Stimulated activated naive CD8-positive, alpha-beta T cell treated with anti-CD3 and anti-CD28 coated beads, Interleukin-15, amount 100 ng/mL, for 72 hours (primary cell): ENCODE data around the gene CKAP2L.

Source experiments
- ATAC-seq: fragments of 150-1000 bp; cut with Tn5 transposase; 2 replicates; pipeline ENCODE4 v1.10.0; 2021; ENCODE audit warnings: mild to moderate bottlenecking, moderate library complexity
- DNase-seq, 2 donors: peaks; one replicate each; pipeline ENCODE4 v3.0.0; 2021 to 2022
- H3K27ac Mint-ChIP-seq, 2 donors: one replicate each; pipeline ENCODE4 v1.8.0; 2022; ENCODE audit warnings: mild to moderate bottlenecking in 2 of 2, mixed read lengths in 2 of 2, moderate library complexity in 2 of 2
- H3K27me3 Mint-ChIP-seq: one replicate; pipeline ENCODE4 v1.8.0; 2022; ENCODE audit warnings: mixed read lengths
- H3K4me1 Mint-ChIP-seq: one replicate; pipeline ENCODE4 v1.8.0; 2022; ENCODE audit warnings: mild to moderate bottlenecking, mixed read lengths
- H3K4me3 Mint-ChIP-seq, 2 donors: one replicate each; pipeline ENCODE4 v1.8.0; 2022; ENCODE audit warnings: mild to moderate bottlenecking in 2 of 2, mixed read lengths in 2 of 2, moderate library complexity in 1 of 2
- H3K9me3 Mint-ChIP-seq, 2 donors: one replicate each; pipeline ENCODE4 v1.8.0; 2022; ENCODE audit warnings: mixed read lengths in 2 of 2

The CKAP2L gene

GRCh38 chr2:112755444-112755843, 9.0 kb downstream of the CKAP2L start:
- no peak overlapping the region for H3K27ac Mint-ChIP-seq
- no peak for DNase-seq
- no peak overlapping the region for H3K4me3 Mint-ChIP-seq
- ATAC-seq: no peak
- no peaks in the 10 kb centered on the region for H3K27me3 Mint-ChIP-seq
- peaks cover 11% of the 10 kb centered on the region for H3K4me1 Mint-ChIP-seq
- H3K9me3 Mint-ChIP-seq: no peaks in the 10 kb centered on the region

GRCh38 chr2:112754564-112754963, 9.8 kb downstream of the CKAP2L start:
- Mint-ChIP-seq H3K9me3 (no peaks in the 10 kb centered on the region), H3K4me1 (peaks cover 19% of the 10 kb centered on the region), H3K4me3 (no peak overlapping the region), H3K27me3 (no peaks in the 10 kb centered on the region), H3K27ac (no peak overlapping the region)
- ATAC-seq (no peak), DNase-seq (no peak)

GRCh38 chr2:112752667-112753066, 11.7 kb downstream of the CKAP2L start:
- Mint-ChIP-seq H3K27ac (no peak overlapping the region), H3K4me3 (no peak overlapping the region), H3K9me3 (no peaks in the 10 kb centered on the region), H3K27me3 (no peaks in the 10 kb centered on the region), H3K4me1 (peaks cover 20% of the 10 kb centered on the region)
- DNase-seq: no peak
- no peak for ATAC-seq

GRCh38 chr2:112751451-112752197, 12.8 kb downstream of the CKAP2L start:
- no peak overlapping the region for H3K27ac Mint-ChIP-seq
- no peak overlapping the region for H3K4me3 Mint-ChIP-seq
- no peak for ATAC-seq
- DNase-seq: no peak
- peaks cover 20% of the 10 kb centered on the region for H3K4me1 Mint-ChIP-seq
- no peaks in the 10 kb centered on the region for H3K9me3 Mint-ChIP-seq
- H3K27me3 Mint-ChIP-seq: no peaks in the 10 kb centered on the region

- peaks cover 20% of the 10 kb centered on the region for H3K4me1 Mint-ChIP-seq
- peak overlapping the region in 1 of 2 donors; percentile 7 for H3K27ac Mint-ChIP-seq
- no peak for DNase-seq
- H3K27me3 Mint-ChIP-seq: no peaks in the 10 kb centered on the region
- no peak overlapping the region for H3K4me3 Mint-ChIP-seq
- ATAC-seq: no peak
- no peaks in the 10 kb centered on the region for H3K9me3 Mint-ChIP-seq
Measured at GRCh38 chr2:112750560-112750843, 13.9 kb downstream of the CKAP2L start.

GRCh38 chr2:112749755-112750559, 14.5 kb downstream of the CKAP2L start:
- Mint-ChIP-seq H3K9me3 (no peaks in the 10 kb centered on the region), H3K4me1 (peaks cover 20% of the 10 kb centered on the region), H3K4me3 (no peak overlapping the region), H3K27ac (peak overlapping the region in 1 of 2 donors; percentile 7), H3K27me3 (no peaks in the 10 kb centered on the region)
- DNase-seq: peak; percentile 70 to 76
- ATAC-seq: peak; percentile 89

GRCh38 chr2:112740527-112740926, 23.9 kb downstream of the CKAP2L start:
- H3K4me3 Mint-ChIP-seq: no peak overlapping the region
- ATAC-seq: no peak
- no peaks in the 10 kb centered on the region for H3K9me3 Mint-ChIP-seq
- H3K4me1 Mint-ChIP-seq: no peaks in the 10 kb centered on the region
- H3K27me3 Mint-ChIP-seq: no peaks in the 10 kb centered on the region
- DNase-seq: no peak
- H3K27ac Mint-ChIP-seq: no peak overlapping the region

GRCh38 chr2:112737542-112738232, 26.7 kb downstream of the CKAP2L start:
- H3K4me1 Mint-ChIP-seq: no peaks in the 10 kb centered on the region
- no peak overlapping the region for H3K27ac Mint-ChIP-seq
- DNase-seq (no peak), ATAC-seq (no peak)
- H3K27me3 Mint-ChIP-seq: no peaks in the 10 kb centered on the region
- H3K9me3 Mint-ChIP-seq: no peaks in the 10 kb centered on the region
- no peak overlapping the region for H3K4me3 Mint-ChIP-seq

GRCh38 chr2:112733871-112734270, 30.5 kb downstream of the CKAP2L start:
- ATAC-seq (no peak), DNase-seq (no peak)

GRCh38 chr2:112733456-112733855, 31.0 kb downstream of the CKAP2L start:
- no peaks in the 10 kb centered on the region for H3K4me1 Mint-ChIP-seq
- H3K27ac Mint-ChIP-seq: no peak overlapping the region
- no peaks in the 10 kb centered on the region for H3K9me3 Mint-ChIP-seq
- H3K27me3 Mint-ChIP-seq: peaks cover 4% of the 10 kb centered on the region
- no peak overlapping the region for H3K4me3 Mint-ChIP-seq
- DNase-seq (no peak), ATAC-seq (no peak)

More at GRCh38 chr2:112733871-112734270, 30.5 kb downstream of the CKAP2L start:
- H3K4me3 Mint-ChIP-seq: no peak overlapping the region
- H3K4me1 Mint-ChIP-seq: no peaks in the 10 kb centered on the region
- H3K27ac Mint-ChIP-seq: no peak overlapping the region
- peaks cover under 1% of the 10 kb centered on the region for H3K27me3 Mint-ChIP-seq
- no peaks in the 10 kb centered on the region for H3K9me3 Mint-ChIP-seq

GRCh38 chr2:112731479-112731878, 32.9 kb downstream of the CKAP2L start:
- Mint-ChIP-seq H3K4me3 (no peak overlapping the region), H3K9me3 (no peaks in the 10 kb centered on the region), H3K4me1 (peaks cover 7% of the 10 kb centered on the region)

GRCh38 chr2:112730791-112731190, 33.6 kb downstream of the CKAP2L start:
- ATAC-seq: no peak

More at GRCh38 chr2:112731479-112731878, 32.9 kb downstream of the CKAP2L start:
- peaks cover 21% of the 10 kb centered on the region for H3K27me3 Mint-ChIP-seq
- DNase-seq: no peak
- no peak overlapping the region for H3K27ac Mint-ChIP-seq
- no peak for ATAC-seq

GRCh38 chr2:112730216-112730615, 34.2 kb downstream of the CKAP2L start:
- Mint-ChIP-seq H3K4me1 (peaks cover 15% of the 10 kb centered on the region), H3K4me3 (no peak overlapping the region), H3K27me3 (peaks cover 21% of the 10 kb centered on the region), H3K9me3 (no peaks in the 10 kb centered on the region), H3K27ac (no peak overlapping the region)
- no peak for ATAC-seq
- no peak for DNase-seq

More at GRCh38 chr2:112730791-112731190, 33.6 kb downstream of the CKAP2L start:
- Mint-ChIP-seq H3K27me3 (peaks cover 21% of the 10 kb centered on the region), H3K9me3 (no peaks in the 10 kb centered on the region), H3K4me3 (no peak overlapping the region), H3K27ac (no peak overlapping the region), H3K4me1 (peaks cover 14% of the 10 kb centered on the region)
- DNase-seq: no peak

GRCh38 chr2:112728378-112729175, 35.8 kb downstream of the CKAP2L start:
- no peaks in the 10 kb centered on the region for H3K9me3 Mint-ChIP-seq
- H3K4me1 Mint-ChIP-seq: peaks cover 15% of the 10 kb centered on the region
- H3K27ac Mint-ChIP-seq: no peak overlapping the region
- DNase-seq (no peak), ATAC-seq (no peak)
- no peak overlapping the region for H3K4me3 Mint-ChIP-seq
- peaks cover 21% of the 10 kb centered on the region for H3K27me3 Mint-ChIP-seq

GRCh38 chr2:112728029-112728362, 36.4 kb downstream of the CKAP2L start:
- DNase-seq (no peak), ATAC-seq (no peak)
- H3K27ac Mint-ChIP-seq: no peak overlapping the region
- H3K4me3 Mint-ChIP-seq: no peak overlapping the region
- H3K27me3 Mint-ChIP-seq: peaks cover 21% of the 10 kb centered on the region
- no peaks in the 10 kb centered on the region for H3K9me3 Mint-ChIP-seq
- H3K4me1 Mint-ChIP-seq: peaks cover 15% of the 10 kb centered on the region
